Mucosa of gallbladder (tissue), 1 donor: ENCODE results near the gene BIN2. TPM values are rescaled to one million over a fixed set of nuclear protein-coding genes. Genes with fewer than 3 reads are reported as not detected.
"Not testable (repeated sequence)": the region's sequence is repeated elsewhere in the genome, so short reads cannot be mapped to it uniquely, and the experiment has no call there.

ENCODE experiments used
- DNase-seq: peaks from one replicate; pipeline ENCODE4 v3.0.0-alpha.2; 2020; ENCODE audit warnings: low spot score
- total RNA-seq: library from RNA; stranded (reverse); gene quantifications from one replicate; pipeline ENCODE4 v1.2.1, GENCODE V29; 2021
- donor health status: DM: no; HTN: no; CAD: no.

The BIN2 gene
- total RNA-seq, 1 donor from 2014 or later: 9.8 TPM

- no peak for DNase-seq
These were observed 12.6 kb downstream of the BIN2 start for GRCh38 chr12:51311389-51311788.

GRCh38 chr12:51307655-51308593 is 16.1 kb downstream of the BIN2 start:
- DNase-seq: peak; percentile 43

GRCh38 chr12:51306507-51306906 is 17.5 kb downstream of the BIN2 start:
- DNase-seq: no peak

GRCh38 chr12:51300768-51301167 is 23.2 kb downstream of the BIN2 start:
- not testable (repeated sequence) for DNase-seq

- no peak for DNase-seq
These were observed 28.3 kb downstream of the BIN2 start for GRCh38 chr12:51295651-51296050.

GRCh38 chr12:51294097-51294496 is 29.9 kb downstream of the BIN2 start:
- DNase-seq: not testable (repeated sequence)

- DNase-seq: no peak
These were observed 30.3 kb downstream of the BIN2 start for GRCh38 chr12:51293696-51294095.

GRCh38 chr12:51291603-51292513 is 32.1 kb downstream of the BIN2 start:
- peak; percentile 26 for DNase-seq

GRCh38 chr12:51285843-51286242 is 38.1 kb downstream of the BIN2 start:
- DNase-seq: no peak

- no peak for DNase-seq
These were observed 42.6 kb downstream of the BIN2 start for GRCh38 chr12:51281202-51281924.

- no peak for DNase-seq
These were observed 48.9 kb downstream of the BIN2 start for GRCh38 chr12:51275088-51275487.

- not testable (repeated sequence) for DNase-seq
These were observed 51.2 kb downstream of the BIN2 start for GRCh38 chr12:51272810-51273209.

GRCh38 chr12:51270951-51271518 is 52.9 kb downstream of the BIN2 start:
- DNase-seq: no peak

- peak; percentile 74 for DNase-seq
These were observed 53.7 kb downstream of the BIN2 start, which contains the start of gene SMAGP for GRCh38 chr12:51270067-51270950. Gene SMAGP, minus strand, starts transcription at chr12:51270415. Its CDS starts 1,137 bp downstream, at chr12:51269278.

- peak; percentile 46 for DNase-seq
These were observed 54.6 kb downstream of the BIN2 start for GRCh38 chr12:51269174-51270066.

- DNase-seq: no peak
These were observed 59.0 kb downstream of the BIN2 start for GRCh38 chr12:51265024-51265423.

GRCh38 chr12:51264297-51264696 is 59.7 kb downstream of the BIN2 start:
- DNase-seq: no peak

- DNase-seq: no peak
These were observed 60.6 kb downstream of the BIN2 start for GRCh38 chr12:51263341-51263740.

GRCh38 chr12:51262758-51263177 is 61.2 kb downstream of the BIN2 start:
- DNase-seq: peak; percentile 53
